Measurements from ENCODE around the gene SOD2. TPM values are rescaled to one million over a fixed set of nuclear protein-coding genes. Genes with fewer than 3 reads are reported as not detected.

Gene SOD2
- total and polyA plus RNA-seq, 2 of the 13 experiments (the other 11 are each of a cell fraction or from before 2014, with no cell fraction given): 304 to 309 TPM

DNA sequence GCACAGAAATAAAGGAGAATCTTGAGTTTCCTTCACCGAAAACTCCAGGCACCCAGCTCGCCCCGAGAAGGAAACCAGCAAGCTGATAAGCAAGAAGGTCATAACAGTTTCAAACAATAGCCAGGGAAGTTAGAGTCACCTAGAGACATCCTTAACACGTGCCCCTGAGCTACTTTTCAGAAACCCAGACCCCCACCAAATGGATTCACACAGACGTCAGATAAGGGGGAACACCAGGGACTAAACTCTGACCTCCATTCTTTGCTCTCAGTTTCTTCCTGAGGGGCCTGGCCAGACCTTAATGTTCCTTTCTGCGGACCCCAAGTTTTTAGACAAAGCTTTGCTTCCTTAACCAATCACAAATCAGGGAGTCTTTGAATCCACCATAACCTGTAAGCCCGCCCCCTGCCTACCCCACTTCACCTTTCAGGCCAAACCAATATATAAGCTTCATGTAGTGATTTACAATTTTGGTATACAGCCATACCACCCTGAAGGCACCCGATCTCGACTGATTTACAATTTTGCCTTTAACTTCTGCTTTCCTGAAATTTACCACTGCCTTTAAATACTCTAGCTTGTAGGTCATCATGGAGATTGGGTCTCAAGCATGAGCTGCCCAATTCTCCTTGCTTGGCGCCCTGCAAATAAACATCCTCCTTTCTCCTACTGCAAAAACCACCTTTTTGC lies 11.7 kb downstream of the SOD2 start:
- no peak for ATAC-seq
- H3K4me2 ChIP-seq (ENCODE audit: low read depth, low read length): no peak overlapping the region
- no peak for FAIRE-seq
- H3K4me3 ChIP-seq (replicated peaks in 1 of 3; ENCODE audit: insufficient read depth in 1 of 3, low read depth in 2 of 3, low read length in 3 of 3): no peak overlapping the region
- POLR2A ChIA-PET: interaction anchor here (1.1 to 2.1 kb wide), 3 partner anchors 10 to 108 kb away, joined by 3 to 6 read pairs (median 4); partner anchors contain the start of genes TCP1 and WTAP
- no peaks in the 10 kb centered on the region for H3K27me3 ChIP-seq (ENCODE audit: control insufficient read depth in 1 of 2, insufficient read depth in 2 of 2, low read length in 2 of 2)
- H2AFZ ChIP-seq (ENCODE audit: low read length): no peak overlapping the region
- intact Hi-C loops (cut with micrococcal nuclease; ENCODE audit: unreplicated experiment) (no loop called here), in situ Hi-C loops (cut with HindIII; ENCODE audit: extremely low pct_ligation_motif_present, low pct_unique_long_range_greater_than_20kb) (no loop called here)
- 0 out of 2 replicates have a peak, but pooled peaks have one; percentile 41 for TF ChIP-seq RBFOX2 (IDR thresholded peaks at IDR 0.05; ENCODE audit: low read depth, low read length)
- TF ChIP-seq, protein P1, sequence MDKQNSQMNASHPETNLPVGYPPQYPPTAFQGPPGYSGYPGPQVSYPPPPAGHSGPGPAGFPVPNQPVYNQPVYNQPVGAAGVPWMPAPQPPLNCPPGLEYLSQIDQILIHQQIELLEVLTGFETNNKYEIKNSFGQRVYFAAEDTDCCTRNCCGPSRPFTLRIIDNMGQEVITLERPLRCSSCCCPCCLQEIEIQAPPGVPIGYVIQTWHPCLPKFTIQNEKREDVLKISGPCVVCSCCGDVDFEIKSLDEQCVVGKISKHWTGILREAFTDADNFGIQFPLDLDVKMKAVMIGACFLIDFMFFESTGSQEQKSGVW (CRISPR knock-in tag; IDR thresholded peaks at IDR 0.05; ENCODE audit: borderline replicate concordance): no peak
- CTCF ChIA-PET (ENCODE audit: low intra/inter-chr PET ratio, low total read pairs): no interaction called here
- no peaks in the 10 kb centered on the region for H3K9me3 ChIP-seq (ENCODE audit: low read length)
- BruUV-seq (replicated peaks): TSS peak; percentile 29
- H3K36me3 ChIP-seq (replicated peaks in 1 of 2; ENCODE audit: control insufficient read depth in 1 of 2, insufficient read depth in 2 of 2, low read length in 2 of 2): peaks cover 19 to 64% of the 10 kb centered on the region in 2 experiments
- H4K20me1 ChIP-seq (ENCODE audit: insufficient read depth, low read length): peaks cover 29% of the 10 kb centered on the region
- H3K27ac ChIP-seq (ENCODE audit: extremely low read length, insufficient read depth, low read length): no peak overlapping the region
- H3K9ac ChIP-seq (ENCODE audit: insufficient read depth, low read depth, low read length): no peak overlapping the region
- WGBS (ENCODE audit: low lambda C conversion rate): 96% methylated on average over 10 of the region's 10 CpGs
- H3K4me1 ChIP-seq (ENCODE audit: insufficient read depth, low read length): peaks cover 22% of the 10 kb centered on the region
- H3K79me2 ChIP-seq (ENCODE audit: insufficient read depth, low read length): peaks cover 20% of the 10 kb centered on the region
- no peak for DNase-seq (ENCODE audit: low spot score)

DNA sequence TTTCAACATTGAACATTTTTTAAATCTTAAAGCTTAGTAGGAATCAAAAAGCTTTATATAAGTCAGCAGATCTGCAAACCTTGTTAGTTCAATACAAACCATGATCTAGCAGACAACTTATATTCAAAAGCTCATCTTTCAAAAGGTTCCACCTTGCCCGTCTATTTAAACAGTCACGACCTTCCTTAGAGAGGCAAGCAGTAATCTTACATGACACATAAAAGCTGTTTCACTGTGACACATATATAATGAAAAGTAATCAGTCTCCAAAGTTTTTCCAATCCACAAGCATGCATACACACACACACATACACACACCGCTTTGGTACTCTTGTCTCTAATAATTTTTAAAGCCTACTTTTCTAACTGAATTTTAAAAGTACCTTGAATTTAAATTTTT lies 12.9 kb downstream of the SOD2 start:
- intact Hi-C loops (cut with micrococcal nuclease; ENCODE audit: unreplicated experiment) (no loop called here), in situ Hi-C loops (cut with HindIII; ENCODE audit: extremely low pct_ligation_motif_present, low pct_unique_long_range_greater_than_20kb) (no loop called here)
- Histone ChIP-seq H3K36me3 (replicated peaks in 1 of 2; ENCODE audit: control insufficient read depth in 1 of 2, insufficient read depth in 2 of 2, low read length in 2 of 2) (peaks cover 19 to 52% of the 10 kb centered on the region in 2 experiments), H3K27me3 (ENCODE audit: control insufficient read depth in 1 of 2, insufficient read depth in 2 of 2, low read length in 2 of 2) (no peaks in the 10 kb centered on the region), H4K20me1 (ENCODE audit: insufficient read depth, low read length) (peaks cover 29% of the 10 kb centered on the region), H2AFZ (ENCODE audit: low read length) (no peak overlapping the region), H3K9me3 (ENCODE audit: low read length) (no peaks in the 10 kb centered on the region), H3K9ac (ENCODE audit: insufficient read depth, low read depth, low read length) (no peak overlapping the region), H3K4me2 (ENCODE audit: low read depth, low read length) (no peak overlapping the region), H3K4me1 (ENCODE audit: insufficient read depth, low read length) (peaks cover 15% of the 10 kb centered on the region), H3K27ac (ENCODE audit: extremely low read length, insufficient read depth, low read length) (no peak overlapping the region), H3K79me2 (ENCODE audit: insufficient read depth, low read length) (peaks cover 16% of the 10 kb centered on the region), H3K4me3 (replicated peaks in 1 of 3; ENCODE audit: insufficient read depth in 1 of 3, low read depth in 2 of 3, low read length in 3 of 3) (no peak overlapping the region)
- CTCF ChIA-PET (ENCODE audit: low intra/inter-chr PET ratio, low total read pairs): no interaction called here
- POLR2A ChIA-PET: interaction anchor here (1.1 to 1.4 kb wide), 2 partner anchors 12 to 13 kb away, joined by 5 read pairs; partner anchors contain the start of gene SOD2
- TSS peak; percentile 17 for BruUV-seq (replicated peaks)
- no peak for ATAC-seq
- FAIRE-seq: no peak
- WGBS (ENCODE audit: low lambda C conversion rate): 94% methylated on average over 3 of the region's 3 CpGs
- DNase-seq (ENCODE audit: low spot score): no peak
- TF ChIP-seq, protein P2, sequence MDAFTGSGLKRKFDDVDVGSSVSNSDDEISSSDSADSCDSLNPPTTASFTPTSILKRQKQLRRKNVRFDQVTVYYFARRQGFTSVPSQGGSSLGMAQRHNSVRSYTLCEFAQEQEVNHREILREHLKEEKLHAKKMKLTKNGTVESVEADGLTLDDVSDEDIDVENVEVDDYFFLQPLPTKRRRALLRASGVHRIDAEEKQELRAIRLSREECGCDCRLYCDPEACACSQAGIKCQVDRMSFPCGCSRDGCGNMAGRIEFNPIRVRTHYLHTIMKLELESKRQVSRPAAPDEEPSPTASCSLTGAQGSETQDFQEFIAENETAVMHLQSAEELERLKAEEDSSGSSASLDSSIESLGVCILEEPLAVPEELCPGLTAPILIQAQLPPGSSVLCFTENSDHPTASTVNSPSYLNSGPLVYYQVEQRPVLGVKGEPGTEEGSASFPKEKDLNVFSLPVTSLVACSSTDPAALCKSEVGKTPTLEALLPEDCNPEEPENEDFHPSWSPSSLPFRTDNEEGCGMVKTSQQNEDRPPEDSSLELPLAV (CRISPR knock-in tag; conservative IDR thresholded peaks at IDR 0.05; ENCODE audit: low read depth): no peak
- TF ChIP-seq, protein P3, sequence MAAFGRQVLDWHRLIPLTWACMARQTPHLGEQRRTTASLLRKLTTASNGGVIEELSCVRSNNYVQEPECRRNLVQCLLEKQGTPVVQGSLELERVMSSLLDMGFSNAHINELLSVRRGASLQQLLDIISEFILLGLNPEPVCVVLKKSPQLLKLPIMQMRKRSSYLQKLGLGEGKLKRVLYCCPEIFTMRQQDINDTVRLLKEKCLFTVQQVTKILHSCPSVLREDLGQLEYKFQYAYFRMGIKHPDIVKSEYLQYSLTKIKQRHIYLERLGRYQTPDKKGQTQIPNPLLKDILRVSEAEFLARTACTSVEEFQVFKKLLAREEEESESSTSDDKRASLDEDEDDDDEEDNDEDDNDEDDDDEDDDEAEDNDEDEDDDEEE (CRISPR knock-in tag; IDR thresholded peaks at IDR 0.05): no peak
- TF ChIP-seq FOXK2 (IDR thresholded peaks at IDR 0.05) (no peak), MIER2 (CRISPR knock-in tag; IDR thresholded peaks at IDR 0.05) (no peak), ZNF24 (IDR thresholded peaks at IDR 0.05) (no peak), BCL6 (CRISPR knock-in tag; IDR thresholded peaks at IDR 0.05) (no peak), MXI1 (IDR thresholded peaks at IDR 0.05; ENCODE audit: borderline replicate concordance, low read depth, low read length) (no peak), ZSCAN12 (CRISPR knock-in tag; IDR thresholded peaks at IDR 0.05) (no peak)
- TF ChIP-seq, protein P4, sequence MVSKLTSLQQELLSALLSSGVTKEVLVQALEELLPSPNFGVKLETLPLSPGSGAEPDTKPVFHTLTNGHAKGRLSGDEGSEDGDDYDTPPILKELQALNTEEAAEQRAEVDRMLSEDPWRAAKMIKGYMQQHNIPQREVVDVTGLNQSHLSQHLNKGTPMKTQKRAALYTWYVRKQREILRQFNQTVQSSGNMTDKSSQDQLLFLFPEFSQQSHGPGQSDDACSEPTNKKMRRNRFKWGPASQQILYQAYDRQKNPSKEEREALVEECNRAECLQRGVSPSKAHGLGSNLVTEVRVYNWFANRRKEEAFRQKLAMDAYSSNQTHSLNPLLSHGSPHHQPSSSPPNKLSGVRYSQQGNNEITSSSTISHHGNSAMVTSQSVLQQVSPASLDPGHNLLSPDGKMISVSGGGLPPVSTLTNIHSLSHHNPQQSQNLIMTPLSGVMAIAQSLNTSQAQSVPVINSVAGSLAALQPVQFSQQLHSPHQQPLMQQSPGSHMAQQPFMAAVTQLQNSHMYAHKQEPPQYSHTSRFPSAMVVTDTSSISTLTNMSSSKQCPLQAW (CRISPR knock-in tag; IDR thresholded peaks at IDR 0.05): no peak
